CD4-positive, alpha-beta T cell (primary cell): ENCODE measurements around the gene CDK5R1. TPM values are rescaled to one million over a fixed set of nuclear protein-coding genes. Genes with fewer than 3 reads are reported as not detected.

Experiments used
- ATAC-seq: fragments of 200-7000 bp; cut with Tn5 transposase; one replicate; pipeline ENCODE4 v1.10.0; 2022; ENCODE audit warnings: mild to moderate bottlenecking; ENCODE audit not compliant: poor library complexity
- CTCF ChIA-PET: fragments of 350-600 bp; sonication (Branson Sonifier 250); formaldehyde crosslinking; loops from one replicate; lab custom pipeline; 2021; ENCODE audit warnings: antibody characterized with exemption, inconsistent platforms; lab: Charles Lee
- POLR2A ChIA-PET: fragments of 350-600 bp; sonication (Branson Sonifier 250); formaldehyde crosslinking; loops from one replicate; lab custom pipeline; 2021; ENCODE audit warnings: antibody characterized with exemption, inconsistent platforms; lab: Charles Lee
- DNase-seq, 14 experiments: peaks; one replicate each; pipeline ENCODE4 v3.0.0-alpha.2; 2013 to 2020; ENCODE audit warnings: mixed read lengths in 2 of 14
- H3K27ac ChIP-seq, 2 donors: one replicate each; pipeline versions ENCODE4 v1.5.1 to v1.7.0; 2013; ENCODE audit warnings: low read length in 2 of 2, low read depth in 1 of 2, mild to moderate bottlenecking in 1 of 2
- H3K27me3 ChIP-seq, 2 experiments: 1 replicate in 1 of 2; 2 replicates in 1 of 2; pipeline versions ENCODE4 v1.6.1 to v1.7.0; 2013; ENCODE audit warnings: low read length in 2 of 2, control low read depth in 1 of 2, mild to moderate bottlenecking in 1 of 2, moderate library complexity in 1 of 2; ENCODE audit not compliant: insufficient read depth in 2 of 2, control insufficient read depth in 1 of 2
- H3K36me3 ChIP-seq: one replicate; pipeline ENCODE4 v1.6.1; 2013; ENCODE audit warnings: low read length, control low read depth; ENCODE audit not compliant: insufficient read depth
- H3K4me1 ChIP-seq: one replicate; pipeline ENCODE4 v1.6.1; 2013; ENCODE audit warnings: low read length, control low read depth; ENCODE audit not compliant: insufficient read depth
- H3K4me3 ChIP-seq: one replicate; pipeline ENCODE4 v1.5.1; 2013; ENCODE audit warnings: mild to moderate bottlenecking, low read length, moderate library complexity
- H3K9me3 ChIP-seq, 2 experiments: 1 replicate in 1 of 2; 2 replicates in 1 of 2; pipeline versions ENCODE4 v1.6.1 to v1.7.0; 2013; ENCODE audit warnings: low read length in 2 of 2, mild to moderate bottlenecking in 2 of 2, control low read depth in 1 of 2, moderate library complexity in 1 of 2; ENCODE audit not compliant: control insufficient read depth in 1 of 2, insufficient read depth in 1 of 2
- H3K27ac Mint-ChIP-seq: one replicate; pipeline ENCODE4 v1.8.0; 2020; ENCODE audit warnings: mixed read lengths
- H3K27me3 Mint-ChIP-seq: one replicate; pipeline ENCODE4 v1.8.0; 2021; ENCODE audit warnings: mixed read lengths
- H3K36me3 Mint-ChIP-seq: one replicate; pipeline ENCODE4 v1.8.0; 2021; ENCODE audit warnings: low read depth, mixed read lengths
- H3K4me1 Mint-ChIP-seq: one replicate; pipeline ENCODE4 v1.8.0; 2021; ENCODE audit warnings: low read depth, mixed read lengths
- H3K4me3 Mint-ChIP-seq: one replicate; pipeline ENCODE4 v1.8.0; 2020; ENCODE audit warnings: mild to moderate bottlenecking, mixed read lengths
- H3K9me3 Mint-ChIP-seq: one replicate; pipeline ENCODE4 v1.8.0; 2020; ENCODE audit warnings: mixed read lengths
- CTCF ChIP-seq: fragments of 200-600 bp; IDR thresholded peaks from one replicate; pipeline ENCODE4 v1.8.0; 2022; ENCODE audit warnings: antibody characterized with exemption, mild to moderate bottlenecking
- intact Hi-C, 2 experiments: fragments of 100-400 bp; cut with DNase I in 1 of 2; cut with micrococcal nuclease in 1 of 2; formaldehyde crosslinking; loops; one replicate each; pipeline versions ENCODE4 v1.15.1 to v1.9.0; 2023 to 2025; cut with DNase I, micrococcal nuclease
- total RNA-seq, 174 experiments: library from RNA in 2 of 174; stranded (reverse) in 2 of 174; gene quantifications; one replicate each; pipeline ENCODE4 v1.2.3 and lab custom pipeline; 2021 to 2026

The CDK5R1 gene
- total RNA-seq, 2 experiments from 2014 or later: 21.7 to 22.5 TPM

- Mint-ChIP-seq H3K27ac (no peak overlapping the region), H3K9me3 (no peaks in the 10 kb centered on the region), H3K27me3 (no peaks in the 10 kb centered on the region), H3K36me3 (no peaks in the 10 kb centered on the region), H3K4me3 (no peak overlapping the region), H3K4me1 (peaks cover 19% of the 10 kb centered on the region)
- Histone ChIP-seq H3K27ac (no peak overlapping the region), H3K27me3 (no peaks in the 10 kb centered on the region), H3K9me3 (no peaks in the 10 kb centered on the region), H3K36me3 (no peaks in the 10 kb centered on the region), H3K4me1 (peaks cover 17% of the 10 kb centered on the region), H3K4me3 (no peak overlapping the region)
- CTCF ChIA-PET: no interaction called here
- no peak for DNase-seq
- POLR2A ChIA-PET: interaction anchor here (3.1 kb wide), 1 partner anchor 43 kb away, joined by 19 read pairs; the partner anchor contains the start of gene CDK5R1
- ATAC-seq: no peak
- no peak for TF ChIP-seq CTCF
- intact Hi-C loops: loop anchor here in 1 of 2 experiments (5.0 kb wide), 2 partner anchors 33 to 78 kb away; no protein-coding TSS in a partner anchor
Observed at GRCh38 chr17:32529604-32530003, 42.8 kb downstream of the CDK5R1 start.

GRCh38 chr17:32533296-32533695, 46.5 kb downstream of the CDK5R1 start:
- no peak overlapping the region for H3K4me3 Mint-ChIP-seq
- CTCF ChIA-PET: interaction anchor here (2.4 kb wide), 1 partner anchor 47 kb away, joined by 5 read pairs; the partner anchor contains the start of gene CDK5R1
- no peak for ATAC-seq

GRCh38 chr17:32536736-32537643, 50.2 kb downstream of the CDK5R1 start:
- Histone ChIP-seq H3K27me3 (no peaks in the 10 kb centered on the region), H3K4me3 (no peak overlapping the region), H3K4me1 (no peaks in the 10 kb centered on the region), H3K27ac (no peak overlapping the region), H3K9me3 (no peaks in the 10 kb centered on the region), H3K36me3 (no peaks in the 10 kb centered on the region)
- ATAC-seq (no peak), DNase-seq (no peak)
- Mint-ChIP-seq H3K9me3 (no peaks in the 10 kb centered on the region), H3K36me3 (no peaks in the 10 kb centered on the region), H3K4me3 (no peak overlapping the region), H3K4me1 (no peaks in the 10 kb centered on the region), H3K27me3 (no peaks in the 10 kb centered on the region), H3K27ac (no peak overlapping the region)
- CTCF ChIA-PET: no interaction called here
- intact Hi-C loops: no loop called here
- POLR2A ChIA-PET: interaction anchor here (0.7 kb wide), 1 partner anchor 51 kb away, joined by 3 read pairs; no protein-coding TSS in a partner anchor
- TF ChIP-seq CTCF: no peak

More at GRCh38 chr17:32533296-32533695, 46.5 kb downstream of the CDK5R1 start:
- Histone ChIP-seq H3K4me1 (peaks cover 11% of the 10 kb centered on the region), H3K4me3 (no peak overlapping the region), H3K9me3 (no peaks in the 10 kb centered on the region), H3K27me3 (no peaks in the 10 kb centered on the region), H3K36me3 (no peaks in the 10 kb centered on the region), H3K27ac (no peak overlapping the region)
- no peak for DNase-seq
- intact Hi-C loops: no loop called here
- Mint-ChIP-seq H3K4me1 (peaks cover 9% of the 10 kb centered on the region), H3K27me3 (no peaks in the 10 kb centered on the region), H3K9me3 (no peaks in the 10 kb centered on the region), H3K36me3 (no peaks in the 10 kb centered on the region), H3K27ac (no peak overlapping the region)
- no peak for TF ChIP-seq CTCF
- POLR2A ChIA-PET: interaction anchor here (0.6 kb wide), 2 partner anchors 21 to 33 kb away, joined by 3 read pairs; no protein-coding TSS in a partner anchor

Other genes starting within 250 kb of the CDK5R1 start
- gene RHBDL3, start 221.2 kb upstream of the CDK5R1 start, total RNA-seq: under 1 TPM in 1 of 2 experiments, not detected in 1; 0.08 TPM
- 10 to 100 TPM; 12.8 to 15.9 TPM for gene C17orf75, start 144.8 kb upstream of the CDK5R1 start, total RNA-seq
- 100 to 1,000 TPM; 252 to 262 TPM for gene ZNF207, start 136.8 kb upstream of the CDK5R1 start, total RNA-seq
- 10 to 100 TPM; 67.6 to 68.7 TPM for gene PSMD11, start 42.5 kb upstream of the CDK5R1 start, total RNA-seq